GM23248 (cell line): ENCODE data around the gene STKLD1. TPM values are rescaled to one million over a fixed set of nuclear protein-coding genes. Genes with fewer than 3 reads are reported as not detected.

Experiments
- DNase-seq: peaks from one replicate; pipeline ENCODE4 v3.0.0-alpha.2; 2015
- H2AFZ ChIP-seq: fragments of 200-600 bp; sonication (generic); 2 replicates; pipeline ENCODE4 v1.6.1; 2016; ENCODE audit warnings: antibody characterized with exemption
- H3F3A ChIP-seq: fragments of 200-600 bp; sonication (generic); 2 replicates; pipeline ENCODE4 v1.6.1; 2016; ENCODE audit warnings: mild to moderate bottlenecking, antibody characterized with exemption, mixed run types; ENCODE audit not compliant: insufficient read depth
- H3K27ac ChIP-seq: fragments of 200-600 bp; sonication (generic); 2 replicates; pipeline ENCODE4 v1.5.1; 2016; ENCODE audit warnings: mild to moderate bottlenecking
- H3K27me3 ChIP-seq: fragments of 200-600 bp; sonication (generic); replicated peaks from 2 replicates; pipeline ENCODE4 v1.6.1; 2016; ENCODE audit warnings: mild to moderate bottlenecking; ENCODE audit not compliant: insufficient read depth
- H3K36me3 ChIP-seq: fragments of 200-600 bp; sonication (generic); 2 replicates; pipeline ENCODE4 v1.6.1; 2016; ENCODE audit warnings: low read depth, mild to moderate bottlenecking
- H3K4me1 ChIP-seq: fragments of 200-600 bp; sonication (generic); 2 replicates; pipeline ENCODE4 v1.6.1; 2016; ENCODE audit warnings: mild to moderate bottlenecking; ENCODE audit not compliant: insufficient read depth
- H3K4me2 ChIP-seq: fragments of 200-600 bp; sonication (generic); one replicate; pipeline ENCODE4 v1.6.1; 2016; ENCODE audit warnings: mild to moderate bottlenecking; ENCODE audit not compliant: unreplicated experiment
- H3K4me3 ChIP-seq: fragments of 200-600 bp; sonication (generic); 2 replicates; pipeline ENCODE4 v1.5.1; 2016; ENCODE audit warnings: mild to moderate bottlenecking
- H3K79me2 ChIP-seq: fragments of 200-600 bp; sonication (generic); 2 replicates; pipeline ENCODE4 v1.6.1; 2016; ENCODE audit warnings: mild to moderate bottlenecking; ENCODE audit not compliant: insufficient read depth
- H3K9ac ChIP-seq: fragments of 200-600 bp; sonication (generic); 2 replicates; pipeline ENCODE4 v1.6.1; 2016; ENCODE audit warnings: mild to moderate bottlenecking
- H3K9me2 ChIP-seq: fragments of 200-600 bp; sonication (generic); 2 replicates; pipeline ENCODE4 v1.6.1; 2016; ENCODE audit warnings: mixed run types, mild to moderate bottlenecking, moderate library complexity; ENCODE audit not compliant: insufficient read depth
- H3K9me3 ChIP-seq: fragments of 200-600 bp; sonication (generic); one replicate; pipeline ENCODE4 v1.6.1; 2017; ENCODE audit warnings: low read depth
- H4K20me1 ChIP-seq: fragments of 200-600 bp; sonication (generic); 2 replicates; pipeline ENCODE4 v1.6.0; 2016; ENCODE audit not compliant: insufficient read depth
- EZH2 ChIP-seq: fragments of 200-600 bp; sonication (generic); IDR thresholded peaks from 2 replicates; pipeline ENCODE4 v1.6.1; 2018; ENCODE audit warnings: antibody characterized with exemption, mild to moderate bottlenecking; ENCODE audit not compliant: insufficient read depth, poor library complexity, severe bottlenecking
- EZH2phosphoT487 ChIP-seq: fragments of 200-600 bp; sonication (generic); IDR thresholded peaks from 2 replicates; pipeline ENCODE4 v1.6.1; 2018; ENCODE audit warnings: antibody characterized with exemption, moderate library complexity, mild to moderate bottlenecking, low read depth; ENCODE audit not compliant: insufficient read depth
- WGBS, 2 experiments: methylation state at CpG; one replicate each; pipeline ENCODE4 v1.1.6; 2015 to 2017; ENCODE audit warnings: low lambda C conversion rate in 2 of 2, low coverage in 1 of 2; ENCODE audit errors: missing lambda C conversion rate in 2 of 2; 5-methylcytosine and 5-hydroxymethylcytosine counted together
- in situ Hi-C: fragments of 300-500 bp; cut with MboI; formaldehyde crosslinking; loops from 2 replicates; pipeline ENCODE4 v1.15.0; 2020
- polyA plus RNA-seq: library from polyadenylated mRNA; unstranded; fragments of >200 nt; fragmentation: Nextera tagmentation; extraction: Ambion mirVana; gene quantifications from 2 replicates; pipeline ENCODE4 v1.2.1, GENCODE V29; 2016
- small RNA-seq: library from RNA; depleted of rRNA; stranded (forward); fragments of <200 nt; gene quantifications from one replicate; pipeline ENCODE3, GENCODE V24; 2014; ENCODE audit warnings: low read depth, low replicate concordance
- total RNA-seq: library from RNA; depleted of rRNA; stranded (reverse); fragments of >200 nt; shearing (Covaris generic); gene quantifications from 2 replicates; pipeline ENCODE4 v1.2.3, GENCODE V29; 2014; rRNA removed

The STKLD1 gene
- total and polyA plus RNA-seq, 2 experiments from 2014 or later: 0.32 to 0.38 TPM

DNA sequence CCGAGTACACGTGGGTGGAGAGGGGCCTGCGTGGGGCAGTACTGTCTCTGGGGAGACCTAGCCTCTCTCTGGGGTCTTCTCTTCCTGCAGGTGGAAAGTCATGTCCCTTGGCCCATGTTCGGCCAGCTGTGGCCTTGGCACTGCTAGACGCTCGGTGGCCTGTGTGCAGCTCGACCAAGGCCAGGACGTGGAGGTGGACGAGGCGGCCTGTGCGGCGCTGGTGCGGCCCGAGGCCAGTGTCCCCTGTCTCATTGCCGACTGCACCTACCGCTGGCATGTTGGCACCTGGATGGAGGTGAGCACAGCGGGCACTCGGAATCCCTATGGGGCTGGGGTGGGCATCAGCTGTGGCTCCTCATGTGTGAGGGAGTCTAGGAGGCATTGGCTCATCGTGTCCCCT lies 78.2 kb downstream of the STKLD1 start:
- TF ChIP-seq EZH2 (no peak), EZH2phosphoT487 (no peak)
- H3K9ac ChIP-seq: no peak overlapping the region
- DNase-seq: no peak
- H3F3A ChIP-seq: no peaks in the 10 kb centered on the region
- no peaks in the 10 kb centered on the region for H3K4me1 ChIP-seq
- no peaks in the 10 kb centered on the region for H3K9me2 ChIP-seq
- 84 to 87% methylated on average over 19 of the region's 19 CpGs for WGBS, 2 experiments
- no peak overlapping the region for H2AFZ ChIP-seq
- no peak overlapping the region for H3K4me3 ChIP-seq
- H3K9me3 ChIP-seq: no peaks in the 10 kb centered on the region
- no peaks in the 10 kb centered on the region for H3K36me3 ChIP-seq
- no peaks in the 10 kb centered on the region for H3K79me2 ChIP-seq
- no peaks in the 10 kb centered on the region for H4K20me1 ChIP-seq
- no peaks in the 10 kb centered on the region for H3K27me3 ChIP-seq
- in situ Hi-C loops: no loop called here
- H3K4me2 ChIP-seq: no peak overlapping the region
- H3K27ac ChIP-seq: no peak overlapping the region

DNA sequence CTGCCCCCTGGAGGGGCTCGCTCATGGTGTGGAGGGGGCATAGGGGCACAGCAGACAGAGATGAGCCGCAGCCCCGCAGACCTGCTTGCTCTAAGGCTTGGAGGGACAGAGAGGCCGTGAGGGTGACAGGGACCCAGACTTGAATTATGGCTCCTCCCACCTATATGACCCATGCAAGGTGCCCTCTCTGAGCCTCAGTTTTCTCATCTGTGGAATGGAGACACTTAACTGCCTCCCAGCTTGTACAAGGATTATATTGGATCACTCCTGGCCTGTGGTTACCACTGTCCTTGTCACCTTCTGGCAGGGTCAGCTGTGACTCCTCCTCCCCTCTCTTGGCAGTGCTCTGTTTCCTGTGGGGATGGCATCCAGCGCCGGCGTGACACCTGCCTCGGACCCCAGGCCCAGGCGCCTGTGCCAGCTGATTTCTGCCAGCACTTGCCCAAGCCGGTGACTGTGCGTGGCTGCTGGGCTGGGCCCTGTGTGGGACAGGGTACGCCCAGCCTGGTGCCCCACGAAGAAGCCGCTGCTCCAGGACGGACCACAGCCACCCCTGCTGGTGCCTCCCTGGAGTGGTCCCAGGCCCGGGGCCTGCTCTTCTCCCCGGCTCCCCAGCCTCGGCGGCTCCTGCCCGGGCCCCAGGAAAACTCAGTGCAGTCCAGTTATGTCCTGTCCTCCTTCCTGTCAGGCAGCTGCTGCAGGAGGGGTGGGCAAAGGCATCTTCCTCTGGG lies 78.9 kb downstream of the STKLD1 start:
- Histone ChIP-seq H3K36me3 (no peaks in the 10 kb centered on the region), H3F3A (no peaks in the 10 kb centered on the region), H3K27ac (no peak overlapping the region), H3K9me2 (no peaks in the 10 kb centered on the region), H2AFZ (no peak overlapping the region), H3K27me3 (no peaks in the 10 kb centered on the region), H3K9ac (no peak overlapping the region), H3K4me3 (no peak overlapping the region), H3K4me1 (no peaks in the 10 kb centered on the region), H3K79me2 (no peaks in the 10 kb centered on the region), H3K9me3 (no peaks in the 10 kb centered on the region), H3K4me2 (no peak overlapping the region), H4K20me1 (no peaks in the 10 kb centered on the region)
- no peak for DNase-seq
- in situ Hi-C loops: no loop called here
- WGBS, 2 experiments: 84 to 89% methylated on average over 18 to 20 of the region's 20 CpGs
- TF ChIP-seq EZH2: no peak
- TF ChIP-seq EZH2phosphoT487: no peak

Small RNAs within 50 kb of the gene (small RNA-seq; reads per million reads assigned to genes)
- gene RF00019 (not detected), gene SNORD24 (not detected), gene SNORD36A (not detected), gene SNORD36B (not detected), gene SNORD36C (not detected)

Other genes with a start within 250 kb of the STKLD1 start
- 2.7 and 3.1 TPM in 2 replicates for gene GBGT1, start 212.5 kb upstream of the STKLD1 start, total RNA-seq
- 0.95 and 1.3 TPM in 2 replicates for gene GBGT1, start 212.5 kb upstream of the STKLD1 start, polyA plus RNA-seq
- gene OBP2B, start 167.1 kb upstream of the STKLD1 start, total RNA-seq: not detected in 2 replicates
- gene OBP2B, start 167.1 kb upstream of the STKLD1 start, polyA plus RNA-seq: not detected in 2 replicates
- gene ABO, start 101.2 kb upstream of the STKLD1 start, total RNA-seq: not detected in 2 replicates
- not detected in 2 replicates for gene ABO, start 101.2 kb upstream of the STKLD1 start, polyA plus RNA-seq
- 10.8 and 18.2 TPM in 2 replicates for gene SURF6, start 40.2 kb upstream of the STKLD1 start, total RNA-seq
- 13.4 and 14.8 TPM in 2 replicates for gene SURF6, start 40.2 kb upstream of the STKLD1 start, polyA plus RNA-seq
- gene MED22, start 28.2 kb upstream of the STKLD1 start, total RNA-seq: 24.4 and 28.6 TPM in 2 replicates
- 14.1 and 14.5 TPM in 2 replicates for gene MED22, start 28.2 kb upstream of the STKLD1 start, polyA plus RNA-seq
- gene RPL7A, start 28.1 kb upstream of the STKLD1 start, total RNA-seq: 1,262 and 1,382 TPM in 2 replicates
- 437 and 458 TPM in 2 replicates for gene RPL7A, start 28.1 kb upstream of the STKLD1 start, polyA plus RNA-seq
- 27.7 and 29.1 TPM in 2 replicates for gene SURF1, start 19.9 kb upstream of the STKLD1 start, total RNA-seq
- gene SURF1, start 19.9 kb upstream of the STKLD1 start, polyA plus RNA-seq: 57.4 and 62.9 TPM in 2 replicates
- gene SURF2, start 19.8 kb upstream of the STKLD1 start, total RNA-seq: 6.3 and 14.8 TPM in 2 replicates
- 23.4 and 24.4 TPM in 2 replicates for gene SURF2, start 19.8 kb upstream of the STKLD1 start, polyA plus RNA-seq
- 638 and 670 TPM in 2 replicates for gene SURF4, start 306 bp upstream of the STKLD1 start, total RNA-seq
- gene SURF4, start 306 bp upstream of the STKLD1 start, polyA plus RNA-seq: 406 and 420 TPM in 2 replicates
- 17.3 and 26.9 TPM in 2 replicates for gene REXO4, start 41.6 kb downstream of the STKLD1 start, total RNA-seq
- 17.5 and 22.1 TPM in 2 replicates for gene REXO4, start 41.6 kb downstream of the STKLD1 start, polyA plus RNA-seq
- gene ADAMTS13, start 46.0 kb downstream of the STKLD1 start, total RNA-seq: 2.1 and 2.2 TPM in 2 replicates
- gene ADAMTS13, start 46.0 kb downstream of the STKLD1 start, polyA plus RNA-seq: 0.86 and 1.4 TPM in 2 replicates
- gene CACFD1, start 83.6 kb downstream of the STKLD1 start, total RNA-seq: 7.0 and 8.5 TPM in 2 replicates
- 4.7 and 5.1 TPM in 2 replicates for gene CACFD1, start 83.6 kb downstream of the STKLD1 start, polyA plus RNA-seq
- 10.1 and 12.0 TPM in 2 replicates for gene SLC2A6, start 102.7 kb downstream of the STKLD1 start, total RNA-seq
- 6.8 and 8.6 TPM in 2 replicates for gene SLC2A6, start 102.7 kb downstream of the STKLD1 start, polyA plus RNA-seq
- not detected in 2 replicates for gene MYMK, start 148.6 kb downstream of the STKLD1 start, total RNA-seq
- gene MYMK, start 148.6 kb downstream of the STKLD1 start, polyA plus RNA-seq: not detected in 2 replicates
- 0.11 TPM in 1 of 2 replicates, not detected in the other for gene ADAMTSL2, start 158.3 kb downstream of the STKLD1 start, total RNA-seq
- gene ADAMTSL2, start 158.3 kb downstream of the STKLD1 start, polyA plus RNA-seq: not detected in 2 replicates
- not detected in 2 replicates for gene FAM163B, start 233.0 kb downstream of the STKLD1 start, total RNA-seq
- not detected in 2 replicates for gene FAM163B, start 233.0 kb downstream of the STKLD1 start, polyA plus RNA-seq